Activated CD4-positive, alpha-beta T cell treated with anti-CD3 and anti-CD28 coated beads, Interleukin-2, amount 10 ng/mL, durations not matched to agents 24 days and 14 days (primary cell): ENCODE data around the gene SMIM38. TPM values are rescaled to one million over a fixed set of nuclear protein-coding genes. Genes with fewer than 3 reads are reported as not detected.

Experiments used
- DNase-seq: peaks from one replicate; pipeline ENCODE4 v3.0.0; 2022
- H3K27ac Mint-ChIP-seq: one replicate; pipeline ENCODE4 v1.8.0; 2022; ENCODE audit warnings: mild to moderate bottlenecking, mixed read lengths
- H3K27me3 Mint-ChIP-seq: one replicate; pipeline ENCODE4 v1.8.0; 2022; ENCODE audit warnings: mixed read lengths
- H3K36me3 Mint-ChIP-seq: one replicate; pipeline ENCODE4 v1.8.0; 2022; ENCODE audit warnings: low read depth, mild to moderate bottlenecking, mixed read lengths
- H3K4me1 Mint-ChIP-seq: one replicate; pipeline ENCODE4 v1.8.0; 2021; ENCODE audit warnings: mixed read lengths
- H3K4me3 Mint-ChIP-seq: one replicate; pipeline ENCODE4 v1.8.0; 2022; ENCODE audit warnings: mild to moderate bottlenecking, moderate library complexity, mixed read lengths
- H3K9me3 Mint-ChIP-seq: one replicate; pipeline ENCODE4 v1.8.0; 2021; ENCODE audit warnings: mixed read lengths
- intact Hi-C: fragments of 100-400 bp; cut with micrococcal nuclease; formaldehyde crosslinking; loops from one replicate; pipeline ENCODE4 v1.15.1; 2023
- total RNA-seq: library from RNA; stranded (reverse); gene quantifications from 2 replicates; pipeline ENCODE4 v1.2.3, GENCODE V29; 2022

The SMIM38 gene
- total RNA-seq, 1 donor from 2014 or later, result 0.21 TPM

GRCh38 chr11:69115586-69116560 is 39.9 kb upstream of the SMIM38 start:
- Mint-ChIP-seq H3K4me1 (peaks cover 5% of the 10 kb centered on the region), H3K27me3 (no peaks in the 10 kb centered on the region), H3K9me3 (peaks cover 7% of the 10 kb centered on the region), H3K27ac (no peak overlapping the region), H3K36me3 (no peaks in the 10 kb centered on the region), H3K4me3 (no peak overlapping the region)
- DNase-seq, result no peak
- intact Hi-C loops, result no loop called here

DNA sequence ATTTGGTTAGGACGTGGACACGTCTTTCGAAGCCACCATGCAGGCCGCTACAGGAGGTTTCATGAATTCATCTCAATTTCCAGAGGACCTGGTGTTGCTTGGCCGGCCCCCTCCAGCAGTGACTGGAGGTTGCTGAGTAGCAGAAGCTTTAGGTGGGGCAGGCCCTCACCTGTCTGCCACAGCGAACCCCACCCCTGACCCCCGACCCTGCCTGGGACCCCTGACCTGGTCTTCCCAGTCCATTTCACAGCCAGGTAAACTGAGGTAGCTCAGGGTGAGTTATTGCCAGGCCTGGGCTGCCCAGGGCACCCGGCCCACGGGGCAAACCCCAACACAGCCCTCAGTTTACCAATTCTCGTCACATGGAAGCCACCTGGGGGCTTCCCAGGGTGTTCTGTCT is 39.1 kb upstream of the SMIM38 start:
- no peaks in the 10 kb centered on the region for H3K27me3 Mint-ChIP-seq

GRCh38 chr11:69119190-69119589 is 36.5 kb upstream of the SMIM38 start:
- peaks cover 5% of the 10 kb centered on the region for H3K9me3 Mint-ChIP-seq
- no peak overlapping the region for H3K27ac Mint-ChIP-seq
- no peak for DNase-seq
- intact Hi-C loops, result no loop called here
- H3K27me3 Mint-ChIP-seq, result no peaks in the 10 kb centered on the region
- H3K36me3 Mint-ChIP-seq, result no peaks in the 10 kb centered on the region
- peaks cover 25% of the 10 kb centered on the region for H3K4me1 Mint-ChIP-seq
- no peak overlapping the region for H3K4me3 Mint-ChIP-seq

More for the DNA sequence above, 39.1 kb upstream of the SMIM38 start:
- Mint-ChIP-seq H3K4me3 (no peak overlapping the region), H3K4me1 (peaks cover 9% of the 10 kb centered on the region), H3K36me3 (no peaks in the 10 kb centered on the region), H3K27ac (no peak overlapping the region), H3K9me3 (peaks cover 5% of the 10 kb centered on the region)
- intact Hi-C loops, result no loop called here
- DNase-seq, result no peak

- Mint-ChIP-seq H3K36me3 (no peaks in the 10 kb centered on the region), H3K9me3 (peaks cover 5% of the 10 kb centered on the region), H3K27ac (no peak overlapping the region), H3K4me3 (no peak overlapping the region), H3K27me3 (no peaks in the 10 kb centered on the region), H3K4me1 (peaks cover 28% of the 10 kb centered on the region)
- intact Hi-C loops, result loop anchor here (5.0 to 10.0 kb wide), 3 partner anchors 215 to 427 kb away; no protein-coding TSS in a partner anchor
- no peak for DNase-seq
Observed at GRCh38 chr11:69120096-69120875, 35.4 kb upstream of the SMIM38 start.

DNA sequence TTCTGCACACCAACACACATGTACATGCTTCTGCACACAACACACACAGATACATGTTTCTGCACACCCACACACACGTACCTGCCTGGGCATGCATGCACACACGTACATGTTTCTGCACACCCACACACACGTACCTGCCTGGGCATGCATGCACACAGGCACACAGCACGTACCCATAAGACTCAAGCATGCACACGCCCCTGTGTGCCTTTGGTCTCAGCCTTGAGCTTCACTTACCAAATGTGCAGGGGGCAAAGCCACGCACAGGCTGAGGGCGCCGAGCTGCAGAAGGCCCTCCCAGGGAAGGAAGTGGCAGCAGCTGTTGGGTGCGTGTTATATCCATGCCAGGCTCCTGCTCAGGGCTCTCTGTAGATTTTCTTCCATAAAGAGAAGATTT is 34.7 kb upstream of the SMIM38 start:
- no peak overlapping the region for H3K27ac Mint-ChIP-seq
- no peak for DNase-seq
- H3K4me3 Mint-ChIP-seq, result no peak overlapping the region
- peaks cover 28% of the 10 kb centered on the region for H3K4me1 Mint-ChIP-seq
- intact Hi-C loops, result loop anchor here (5.0 to 10.0 kb wide), 3 partner anchors 214 to 426 kb away; no protein-coding TSS in a partner anchor
- H3K36me3 Mint-ChIP-seq, result no peaks in the 10 kb centered on the region
- no peaks in the 10 kb centered on the region for H3K27me3 Mint-ChIP-seq
- H3K9me3 Mint-ChIP-seq, result peaks cover 5% of the 10 kb centered on the region

- Mint-ChIP-seq H3K9me3 (peaks cover 5% of the 10 kb centered on the region), H3K4me3 (no peak overlapping the region), H3K27me3 (no peaks in the 10 kb centered on the region), H3K27ac (no peak overlapping the region), H3K36me3 (no peaks in the 10 kb centered on the region), H3K4me1 (peaks cover 28% of the 10 kb centered on the region)
- intact Hi-C loops, result loop anchor here (5.0 to 10.0 kb wide), 3 partner anchors 213 to 426 kb away; no protein-coding TSS in a partner anchor
- no peak for DNase-seq
Observed at GRCh38 chr11:69121621-69122325, 34.0 kb upstream of the SMIM38 start.

DNA sequence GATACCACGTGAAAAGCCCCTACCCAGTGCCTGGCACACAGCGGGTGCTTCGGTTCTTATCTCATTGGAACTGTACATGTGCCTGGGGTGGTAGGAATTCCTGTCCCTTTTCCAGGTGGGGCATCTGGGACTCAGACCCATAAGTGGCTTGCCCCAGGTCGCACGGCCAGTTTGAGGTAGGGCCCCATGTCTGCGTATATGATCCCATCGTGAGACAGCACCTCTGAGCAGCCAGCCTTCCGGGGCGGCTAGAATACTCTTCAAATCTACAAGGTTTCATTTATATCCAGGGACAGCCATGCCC is 33.5 kb upstream of the SMIM38 start:
- peak overlapping the region; percentile 74 for H3K4me3 Mint-ChIP-seq
- H3K36me3 Mint-ChIP-seq, result no peaks in the 10 kb centered on the region

GRCh38 chr11:69122630-69123431 is 32.9 kb upstream of the SMIM38 start:
- Mint-ChIP-seq H3K27ac (peak overlapping the region; percentile 86), H3K36me3 (no peaks in the 10 kb centered on the region), H3K4me1 (peaks cover 27% of the 10 kb centered on the region), H3K9me3 (peaks cover 6% of the 10 kb centered on the region), H3K27me3 (no peaks in the 10 kb centered on the region), H3K4me3 (peak overlapping the region; percentile 74)
- intact Hi-C loops, result loop anchor here (1.0 to 10.0 kb wide), 7 partner anchors 43 to 518 kb away; partner anchors contain the start of gene CCND1
- DNase-seq, result peak; percentile 84

More for the DNA sequence above, 33.5 kb upstream of the SMIM38 start:
- DNase-seq, result no peak
- no peaks in the 10 kb centered on the region for H3K27me3 Mint-ChIP-seq
- H3K27ac Mint-ChIP-seq, result peak overlapping the region; percentile 86
- peaks cover 5% of the 10 kb centered on the region for H3K9me3 Mint-ChIP-seq
- intact Hi-C loops, result loop anchor here (5.0 to 10.0 kb wide), 3 partner anchors 213 to 425 kb away; no protein-coding TSS in a partner anchor
- H3K4me1 Mint-ChIP-seq, result peaks cover 28% of the 10 kb centered on the region

- no peak for DNase-seq
- intact Hi-C loops, result loop anchor here (1.0 to 10.0 kb wide), 7 partner anchors 42 to 517 kb away; partner anchors contain the start of gene CCND1
- peak overlapping the region; percentile 86 for H3K27ac Mint-ChIP-seq
- H3K4me1 Mint-ChIP-seq, result peaks cover 27% of the 10 kb centered on the region
- peaks cover 11% of the 10 kb centered on the region for H3K9me3 Mint-ChIP-seq
- H3K36me3 Mint-ChIP-seq, result no peaks in the 10 kb centered on the region
- H3K27me3 Mint-ChIP-seq, result no peaks in the 10 kb centered on the region
- H3K4me3 Mint-ChIP-seq, result peak overlapping the region; percentile 74
Observed at GRCh38 chr11:69123593-69124545, 31.9 kb upstream of the SMIM38 start.

DNA sequence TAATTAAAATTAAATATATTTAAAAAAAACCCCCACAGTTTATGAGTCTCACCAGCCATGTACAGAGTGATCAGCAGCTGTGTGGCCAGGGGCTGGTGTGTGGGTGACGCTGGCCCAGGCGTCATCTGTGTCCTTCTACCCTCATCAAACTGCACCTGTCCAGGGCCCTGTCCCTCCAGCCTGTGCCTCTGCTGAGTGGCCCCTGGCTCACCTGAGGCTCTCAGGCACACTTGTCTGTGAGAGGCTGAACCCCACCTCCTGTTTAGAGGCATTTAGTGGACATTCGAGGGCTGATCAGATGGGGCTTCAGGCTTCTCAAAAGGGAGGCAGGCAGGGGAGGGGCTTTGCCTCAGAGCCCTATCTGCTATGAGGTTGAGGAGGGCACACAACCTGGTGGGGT is 29.9 kb upstream of the SMIM38 start:
- peaks cover 24% of the 10 kb centered on the region for H3K4me1 Mint-ChIP-seq
- H3K27me3 Mint-ChIP-seq, result no peaks in the 10 kb centered on the region
- no peaks in the 10 kb centered on the region for H3K36me3 Mint-ChIP-seq
- intact Hi-C loops, result loop anchor here (10.0 kb wide), 1 partner anchor 209 kb away; no protein-coding TSS in a partner anchor
- peaks cover 9% of the 10 kb centered on the region for H3K9me3 Mint-ChIP-seq
- no peak overlapping the region for H3K27ac Mint-ChIP-seq
- DNase-seq, result no peak
- H3K4me3 Mint-ChIP-seq, result no peak overlapping the region

- no peak overlapping the region for H3K27ac Mint-ChIP-seq
- intact Hi-C loops, result loop anchor here (10.0 kb wide), 1 partner anchor 209 kb away; no protein-coding TSS in a partner anchor
Observed at GRCh38 chr11:69126286-69126685, 29.4 kb upstream of the SMIM38 start.

More at GRCh38 chr11:69126286-69126685, 29.4 kb upstream of the SMIM38 start:
- Mint-ChIP-seq H3K4me3 (no peak overlapping the region), H3K4me1 (peaks cover 24% of the 10 kb centered on the region), H3K9me3 (peaks cover 9% of the 10 kb centered on the region), H3K36me3 (no peaks in the 10 kb centered on the region), H3K27me3 (no peaks in the 10 kb centered on the region)
- DNase-seq, result no peak
